GM08714 (cell line): ENCODE data around the gene PCBD1.

ENCODE experiments used
- H3K4me3 ChIP-seq: fragments of 200-500 bp; sonication (Bioruptor generic); 2 replicates; pipeline ENCODE4 v1.5.1; 2014; ENCODE audit warnings: mild to moderate bottlenecking, low read length, inconsistent platforms
- ZNF274 ChIP-seq: IDR thresholded peaks from 2 replicates; pipeline ENCODE4 v1.6.1; 2012; ENCODE audit warnings: mild to moderate bottlenecking, low read depth, low read length

The PCBD1 gene

GRCh38 chr10:70887804-70888800 lies at the start of gene PCBD1:
PCBD1 (minus strand) TSS chr10:70888565; CDS start chr10:70888533, 32 bp downstream.
- no peak for TF ChIP-seq ZNF274
- H3K4me3 ChIP-seq, result peak within 1 kb of the TSS; percentile 75

- no peak for TF ChIP-seq ZNF274
- no peak overlapping the region for H3K4me3 ChIP-seq
Measured at GRCh38 chr10:70937661-70938060, 49.3 kb upstream of the PCBD1 start.

- no peak for TF ChIP-seq ZNF274
- H3K4me3 ChIP-seq, result no peak overlapping the region
Measured at GRCh38 chr10:70936111-70936510, 47.7 kb upstream of the PCBD1 start.

- H3K4me3 ChIP-seq, result no peak overlapping the region
- no peak for TF ChIP-seq ZNF274
Measured at GRCh38 chr10:70935631-70936030, 47.3 kb upstream of the PCBD1 start.

- no peak for TF ChIP-seq ZNF274
- no peak overlapping the region for H3K4me3 ChIP-seq
Measured at GRCh38 chr10:70935125-70935625, 46.8 kb upstream of the PCBD1 start.

GRCh38 chr10:70934701-70935100 lies 46.3 kb upstream of the PCBD1 start:
- TF ChIP-seq ZNF274, result no peak
- no peak overlapping the region for H3K4me3 ChIP-seq

GRCh38 chr10:70932392-70933196 lies 44.2 kb upstream of the PCBD1 start:
- no peak overlapping the region for H3K4me3 ChIP-seq
- no peak for TF ChIP-seq ZNF274

GRCh38 chr10:70931168-70931815 lies 42.9 kb upstream of the PCBD1 start:
- no peak for TF ChIP-seq ZNF274
- H3K4me3 ChIP-seq, result no peak overlapping the region

GRCh38 chr10:70930263-70931000 lies 42.1 kb upstream of the PCBD1 start:
- TF ChIP-seq ZNF274, result no peak
- H3K4me3 ChIP-seq, result no peak overlapping the region

GRCh38 chr10:70928140-70928539 lies 39.8 kb upstream of the PCBD1 start:
- TF ChIP-seq ZNF274, result no peak
- no peak overlapping the region for H3K4me3 ChIP-seq

- H3K4me3 ChIP-seq, result no peak overlapping the region
- TF ChIP-seq ZNF274, result no peak
Measured at GRCh38 chr10:70927189-70927943, 39.0 kb upstream of the PCBD1 start.

- TF ChIP-seq ZNF274, result no peak
Measured at GRCh38 chr10:70926226-70927000, 38.0 kb upstream of the PCBD1 start.

More at GRCh38 chr10:70926226-70927000, 38.0 kb upstream of the PCBD1 start:
- no peak overlapping the region for H3K4me3 ChIP-seq
